ENCODE data around the gene PTPRN.

DNA sequence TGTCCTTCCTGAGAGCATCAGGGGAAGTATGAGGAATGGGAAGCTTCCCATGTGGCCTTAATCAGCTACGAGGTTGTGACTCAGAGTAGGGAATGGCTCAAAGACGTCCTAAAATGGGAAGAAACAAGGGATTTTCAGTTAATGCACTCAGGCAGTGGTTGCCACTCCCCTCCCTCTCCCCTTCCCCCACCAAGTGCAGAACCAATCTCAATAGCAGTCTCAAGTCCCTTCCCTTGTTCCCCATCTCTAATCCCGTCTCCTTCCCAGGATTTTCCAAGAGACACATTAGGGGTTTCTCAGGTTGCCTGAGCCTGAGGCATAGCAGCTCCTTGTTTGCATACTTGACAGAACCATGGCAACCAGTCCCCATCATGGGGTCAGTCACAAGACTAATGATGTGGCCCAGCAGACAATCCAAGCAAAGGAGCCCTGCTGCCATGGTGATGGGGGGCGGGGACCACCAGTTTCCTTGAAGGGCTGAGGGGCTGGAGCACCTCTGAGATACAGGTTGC, 41.6 kb upstream of the PTPRN start:
- TF ChIP-seq, protein P1, sequence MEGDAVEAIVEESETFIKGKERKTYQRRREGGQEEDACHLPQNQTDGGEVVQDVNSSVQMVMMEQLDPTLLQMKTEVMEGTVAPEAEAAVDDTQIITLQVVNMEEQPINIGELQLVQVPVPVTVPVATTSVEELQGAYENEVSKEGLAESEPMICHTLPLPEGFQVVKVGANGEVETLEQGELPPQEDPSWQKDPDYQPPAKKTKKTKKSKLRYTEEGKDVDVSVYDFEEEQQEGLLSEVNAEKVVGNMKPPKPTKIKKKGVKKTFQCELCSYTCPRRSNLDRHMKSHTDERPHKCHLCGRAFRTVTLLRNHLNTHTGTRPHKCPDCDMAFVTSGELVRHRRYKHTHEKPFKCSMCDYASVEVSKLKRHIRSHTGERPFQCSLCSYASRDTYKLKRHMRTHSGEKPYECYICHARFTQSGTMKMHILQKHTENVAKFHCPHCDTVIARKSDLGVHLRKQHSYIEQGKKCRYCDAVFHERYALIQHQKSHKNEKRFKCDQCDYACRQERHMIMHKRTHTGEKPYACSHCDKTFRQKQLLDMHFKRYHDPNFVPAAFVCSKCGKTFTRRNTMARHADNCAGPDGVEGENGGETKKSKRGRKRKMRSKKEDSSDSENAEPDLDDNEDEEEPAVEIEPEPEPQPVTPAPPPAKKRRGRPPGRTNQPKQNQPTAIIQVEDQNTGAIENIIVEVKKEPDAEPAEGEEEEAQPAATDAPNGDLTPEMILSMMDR (conservative IDR thresholded peaks at IDR 0.05; ENCODE audit: low read depth, low read length): no peak
- no peak for TF ChIP-seq EZH2 (IDR thresholded peaks at IDR 0.05; ENCODE audit: borderline replicate concordance, low read depth, low read length, poor library complexity, severe bottlenecking)
